Transverse colon (tissue), 4 donors: Measurements from ENCODE around the gene PAK1. TPM values are rescaled to one million over a fixed set of nuclear protein-coding genes. Genes with fewer than 3 reads are reported as not detected.

ENCODE experiments used
- DNase-seq: peaks from one replicate; pipeline ENCODE4 v3.0.0-alpha.2; 2019
- H3K27ac ChIP-seq, 4 donors: fragments of 200-600 bp; sonication (generic); 2 replicates each; pipeline ENCODE4 v1.5.1; 2016 to 2018; ENCODE audit warnings: inconsistent platforms in 4 of 4
- H3K27me3 ChIP-seq: fragments of 200-600 bp; sonication (generic); 2 replicates; pipeline ENCODE4 v1.5.1; 2017; ENCODE audit warnings: inconsistent platforms
- H3K36me3 ChIP-seq, 4 donors: fragments of 200-600 bp; sonication (generic); 2 replicates each; pipeline ENCODE4 v1.5.1; 2017 to 2019; ENCODE audit warnings: inconsistent platforms in 4 of 4
- H3K4me1 ChIP-seq, 4 donors: fragments of 200-600 bp; sonication (generic); 2 replicates each; pipeline ENCODE4 v1.5.1; 2017 to 2020; ENCODE audit warnings: inconsistent platforms in 4 of 4
- H3K4me3 ChIP-seq, 4 donors: fragments of 200-600 bp; sonication (generic); 1 replicate in 1 of 4; 2 replicates in 3 of 4; pipeline versions ENCODE4 v1.5.1 to v1.6.1; 2017 to 2019; ENCODE audit warnings: inconsistent platforms in 4 of 4
- H3K9me3 ChIP-seq, 2 donors: fragments of 200-600 bp; sonication (generic); 2 replicates each; pipeline ENCODE4 v1.5.1; 2017 to 2019; ENCODE audit warnings: inconsistent platforms in 2 of 2
- EP300 ChIP-seq: sonication (generic); formaldehyde crosslinking; IDR thresholded peaks from one replicate; pipeline ENCODE4 v1.6.1; 2017; ENCODE audit warnings: antibody characterized with exemption, low read depth
- POLR2A ChIP-seq: fragments of 450-650 bp; IDR thresholded peaks from one replicate; pipeline ENCODE4 v1.6.1; 2016; ENCODE audit warnings: antibody characterized with exemption, mild to moderate bottlenecking, moderate library complexity
- POLR2AphosphoS5 ChIP-seq, 3 donors: sonication (generic); formaldehyde crosslinking; IDR thresholded peaks; one replicate each; pipeline ENCODE4 v1.6.1; 2016; ENCODE audit warnings: antibody characterized with exemption in 3 of 3
- WGBS, 2 donors: methylation state at CpG; one replicate each; pipeline ENCODE4 v1.1.5; 2018; ENCODE audit warnings: low coverage in 1 of 2; 5-methylcytosine and 5-hydroxymethylcytosine counted together
- in situ Hi-C, 4 donors: fragments of 200-750 bp; cut with MboI; loops; one replicate each; pipeline versions ENCODE4 v1.15.0 to v1.15.1; 2017; ENCODE audit warnings: low sequenced_read_pairs in 3 of 4, low pct_ligation_motif_present in 1 of 4, low pct_unique_long_range_greater_than_20kb in 1 of 4
- intact Hi-C: fragments of 100-400 bp; cut with DNase I; formaldehyde crosslinking; loops from one replicate; pipeline ENCODE4 v1.15.1; 2023; ENCODE audit warnings: low total_unique reads
- total RNA-seq, 4 donors: library from RNA; depleted of rRNA; stranded (reverse); fragments of >200 nt; gene quantifications; one replicate each; pipeline ENCODE4 v1.1.0, GENCODE V29; 2016
- TF ChIP-seq, protein P1 (sequence below), 5 experiments: fragments of 200-600 bp in 3 of 5; fragments of 450-650 bp in 2 of 5; sonication (generic) in 3 of 5; IDR thresholded peaks; 1 replicate in 2 of 5; 2 replicates in 3 of 5; pipeline ENCODE4 v1.5.1; 2016 to 2017; ENCODE audit warnings: antibody characterized with exemption in 5 of 5, inconsistent platforms in 3 of 5, mild to moderate bottlenecking in 2 of 5, moderate library complexity in 1 of 5

PAK1 gene
- total RNA-seq, 4 donors from 2014 or later: 104 to 222 (median 128) TPM

DNA sequence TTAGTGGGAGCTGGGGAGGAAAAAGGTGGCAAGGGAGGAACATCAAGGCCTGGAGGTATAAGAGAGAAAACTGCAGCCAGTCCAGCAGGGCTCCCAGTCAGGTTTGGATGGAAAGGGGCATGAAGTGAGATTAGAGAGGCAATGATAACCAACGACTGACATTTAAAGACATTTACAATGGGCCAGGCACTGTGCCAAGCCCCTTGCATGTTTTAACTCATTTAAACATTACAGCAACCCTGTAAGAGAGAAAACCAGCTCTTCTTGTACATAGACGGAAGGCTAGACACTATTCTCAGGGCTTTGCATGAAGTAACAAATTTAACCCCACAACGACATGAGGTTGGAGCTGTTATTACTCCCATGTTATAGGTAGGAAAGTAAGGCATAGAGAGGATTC, 32.1 kb upstream of the PAK1 start:
- Histone ChIP-seq H3K27ac (no peak overlapping the region), H3K27me3 (no peaks in the 10 kb centered on the region), H3K9me3 (no peaks in the 10 kb centered on the region), H3K4me1 (peaks cover 0 to 11% (median 4%) of the 10 kb centered on the region in 4 donors), H3K36me3 (no peaks in the 10 kb centered on the region), H3K4me3 (no peak overlapping the region)
- 27 to 45% methylated on average over 3 of the region's 3 CpGs for WGBS, 2 donors
- TF ChIP-seq, protein P1, sequence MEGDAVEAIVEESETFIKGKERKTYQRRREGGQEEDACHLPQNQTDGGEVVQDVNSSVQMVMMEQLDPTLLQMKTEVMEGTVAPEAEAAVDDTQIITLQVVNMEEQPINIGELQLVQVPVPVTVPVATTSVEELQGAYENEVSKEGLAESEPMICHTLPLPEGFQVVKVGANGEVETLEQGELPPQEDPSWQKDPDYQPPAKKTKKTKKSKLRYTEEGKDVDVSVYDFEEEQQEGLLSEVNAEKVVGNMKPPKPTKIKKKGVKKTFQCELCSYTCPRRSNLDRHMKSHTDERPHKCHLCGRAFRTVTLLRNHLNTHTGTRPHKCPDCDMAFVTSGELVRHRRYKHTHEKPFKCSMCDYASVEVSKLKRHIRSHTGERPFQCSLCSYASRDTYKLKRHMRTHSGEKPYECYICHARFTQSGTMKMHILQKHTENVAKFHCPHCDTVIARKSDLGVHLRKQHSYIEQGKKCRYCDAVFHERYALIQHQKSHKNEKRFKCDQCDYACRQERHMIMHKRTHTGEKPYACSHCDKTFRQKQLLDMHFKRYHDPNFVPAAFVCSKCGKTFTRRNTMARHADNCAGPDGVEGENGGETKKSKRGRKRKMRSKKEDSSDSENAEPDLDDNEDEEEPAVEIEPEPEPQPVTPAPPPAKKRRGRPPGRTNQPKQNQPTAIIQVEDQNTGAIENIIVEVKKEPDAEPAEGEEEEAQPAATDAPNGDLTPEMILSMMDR (IDR thresholded peaks at IDR 0.05): no peak
- no peak for TF ChIP-seq EP300
- TF ChIP-seq POLR2AphosphoS5 (IDR thresholded peaks at IDR 0.05): no peak
- TF ChIP-seq POLR2A: no peak
- intact Hi-C loops: no loop called here
- in situ Hi-C loops: no loop called here
- no peak for DNase-seq

DNA sequence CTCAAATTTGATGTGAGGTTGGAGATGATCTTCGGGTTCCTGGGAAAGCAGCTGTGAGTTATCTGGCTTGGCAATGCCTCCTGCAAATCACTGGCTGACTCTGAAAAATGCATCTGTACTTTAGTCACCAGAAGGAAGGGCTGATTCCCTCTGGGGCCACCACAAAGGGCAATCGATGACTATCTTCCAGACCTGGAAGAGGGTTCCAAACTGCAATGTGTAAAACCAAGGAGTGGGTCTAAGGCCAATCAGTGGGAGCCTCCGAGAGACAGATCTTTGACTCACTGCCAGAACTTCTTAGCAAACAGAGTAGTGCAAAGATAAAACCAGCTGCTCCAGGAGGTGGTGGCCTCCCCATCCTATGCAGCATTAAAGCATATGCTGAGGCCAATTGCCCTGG, 29.1 kb upstream of the PAK1 start:
- peaks cover 0 to 11% (median 4%) of the 10 kb centered on the region in 4 donors for H3K4me1 ChIP-seq
- H3K9me3 ChIP-seq: no peaks in the 10 kb centered on the region
- H3K36me3 ChIP-seq: no peaks in the 10 kb centered on the region
- H3K27ac ChIP-seq: no peak overlapping the region
- no peak overlapping the region for H3K4me3 ChIP-seq
- WGBS, 2 donors: 31 to 41% methylated on average over 3 of the region's 3 CpGs
- intact Hi-C loops (no loop called here), in situ Hi-C loops (no loop called here)
- TF ChIP-seq POLR2A (no peak), POLR2AphosphoS5 (IDR thresholded peaks at IDR 0.05) (no peak), EP300 (no peak)
- TF ChIP-seq, protein P1 (IDR thresholded peaks at IDR 0.05): no peak
- H3K27me3 ChIP-seq: no peaks in the 10 kb centered on the region
- DNase-seq: no peak

DNA sequence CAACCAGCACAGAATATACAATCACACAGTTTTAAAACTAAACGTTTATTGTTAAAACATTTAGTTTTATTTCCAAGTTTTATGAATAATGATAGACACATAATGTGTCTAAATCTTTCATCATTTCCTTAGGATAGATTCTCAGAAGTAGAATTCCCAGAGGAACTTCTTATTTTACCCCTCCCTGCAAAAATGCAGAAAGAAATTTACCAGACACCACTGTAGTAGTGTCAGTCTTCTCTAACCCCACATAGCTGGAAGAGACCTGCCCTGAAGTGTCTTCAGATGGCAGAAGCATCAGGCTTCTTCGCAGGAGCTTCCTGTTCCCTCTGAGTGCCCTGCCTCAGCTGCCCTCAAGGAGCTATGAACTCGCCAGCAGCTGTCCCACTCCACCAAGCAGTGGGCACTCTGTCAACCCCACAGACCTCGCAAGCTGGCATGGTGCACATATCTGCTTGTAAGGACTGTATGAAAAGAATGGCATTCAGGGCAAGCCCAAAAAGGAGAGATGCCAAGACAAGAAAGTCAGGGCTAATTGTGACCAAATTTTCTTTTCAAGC, 28.5 kb upstream of the PAK1 start:
- Histone ChIP-seq H3K27ac (no peak overlapping the region), H3K4me1 (peaks cover 0 to 11% (median 4%) of the 10 kb centered on the region in 4 donors), H3K36me3 (no peaks in the 10 kb centered on the region), H3K4me3 (no peak overlapping the region), H3K27me3 (no peaks in the 10 kb centered on the region), H3K9me3 (no peaks in the 10 kb centered on the region)
- TF ChIP-seq POLR2A (no peak), POLR2AphosphoS5 (IDR thresholded peaks at IDR 0.05) (no peak), EP300 (no peak)
- TF ChIP-seq, protein P1 (IDR thresholded peaks at IDR 0.05): no peak
- no peak for DNase-seq
- in situ Hi-C loops (no loop called here), intact Hi-C loops (no loop called here)
- 27 to 44% methylated on average over 1 to 4 of the region's 4 CpGs for WGBS, 2 donors

DNA sequence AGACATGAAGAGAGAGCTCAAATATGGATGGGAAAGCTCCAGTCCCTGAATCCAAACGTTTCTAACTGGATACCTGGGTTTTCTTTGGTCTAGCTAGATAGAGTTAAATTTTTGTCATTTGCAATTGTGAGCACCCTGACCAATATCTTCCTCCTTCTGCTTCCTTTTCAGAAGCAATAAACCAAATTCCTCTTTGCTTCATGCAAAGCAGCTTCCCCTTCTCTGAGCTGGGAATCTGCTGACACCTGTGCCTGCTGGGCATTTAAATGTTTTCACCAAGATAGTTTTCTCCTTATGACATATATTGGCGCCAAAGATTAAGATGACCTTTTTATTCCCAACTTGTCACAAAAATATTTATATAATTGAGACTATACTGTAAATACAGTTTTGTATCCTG, 27.9 kb upstream of the PAK1 start:
- TF ChIP-seq POLR2A: no peak
- no peak for TF ChIP-seq EP300
- no peak for TF ChIP-seq POLR2AphosphoS5 (IDR thresholded peaks at IDR 0.05)
- TF ChIP-seq, protein P1 (IDR thresholded peaks at IDR 0.05): no peak
- DNase-seq: no peak
- no peak overlapping the region for H3K27ac ChIP-seq
- H3K4me1 ChIP-seq: peaks cover 0 to 6% (median 2%) of the 10 kb centered on the region in 4 donors
- in situ Hi-C loops (no loop called here), intact Hi-C loops (no loop called here)
- H3K27me3 ChIP-seq: no peaks in the 10 kb centered on the region
- no peak overlapping the region for H3K4me3 ChIP-seq
- H3K9me3 ChIP-seq: no peaks in the 10 kb centered on the region
- 26 to 32% methylated on average over 2 of the region's 2 CpGs for WGBS, 2 donors
- no peaks in the 10 kb centered on the region for H3K36me3 ChIP-seq
